Measurements from ENCODE around the gene WDR44.

DNA sequence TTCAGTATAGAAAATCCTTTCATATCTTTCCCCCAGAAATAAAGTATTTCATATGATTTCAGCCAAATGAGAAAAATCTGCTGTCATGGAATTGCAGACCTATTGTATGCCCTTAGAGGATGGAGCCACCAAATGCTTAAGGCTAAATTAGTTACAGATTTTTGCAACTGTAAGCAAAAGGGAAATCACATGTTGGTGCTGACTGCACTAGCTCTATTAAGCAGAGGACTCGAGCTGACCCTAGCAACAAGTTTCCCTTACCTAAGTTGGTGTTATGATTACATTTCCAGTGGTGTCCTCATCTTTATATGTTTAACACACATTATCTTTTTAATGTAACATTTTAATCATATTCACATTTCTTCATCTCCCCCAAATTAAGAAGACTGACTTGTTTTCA, 91.4 kb downstream of the WDR44 start:
- TF ChIP-seq, protein P1, sequence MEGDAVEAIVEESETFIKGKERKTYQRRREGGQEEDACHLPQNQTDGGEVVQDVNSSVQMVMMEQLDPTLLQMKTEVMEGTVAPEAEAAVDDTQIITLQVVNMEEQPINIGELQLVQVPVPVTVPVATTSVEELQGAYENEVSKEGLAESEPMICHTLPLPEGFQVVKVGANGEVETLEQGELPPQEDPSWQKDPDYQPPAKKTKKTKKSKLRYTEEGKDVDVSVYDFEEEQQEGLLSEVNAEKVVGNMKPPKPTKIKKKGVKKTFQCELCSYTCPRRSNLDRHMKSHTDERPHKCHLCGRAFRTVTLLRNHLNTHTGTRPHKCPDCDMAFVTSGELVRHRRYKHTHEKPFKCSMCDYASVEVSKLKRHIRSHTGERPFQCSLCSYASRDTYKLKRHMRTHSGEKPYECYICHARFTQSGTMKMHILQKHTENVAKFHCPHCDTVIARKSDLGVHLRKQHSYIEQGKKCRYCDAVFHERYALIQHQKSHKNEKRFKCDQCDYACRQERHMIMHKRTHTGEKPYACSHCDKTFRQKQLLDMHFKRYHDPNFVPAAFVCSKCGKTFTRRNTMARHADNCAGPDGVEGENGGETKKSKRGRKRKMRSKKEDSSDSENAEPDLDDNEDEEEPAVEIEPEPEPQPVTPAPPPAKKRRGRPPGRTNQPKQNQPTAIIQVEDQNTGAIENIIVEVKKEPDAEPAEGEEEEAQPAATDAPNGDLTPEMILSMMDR (IDR thresholded peaks at IDR 0.05): no peak
- no peak for TF ChIP-seq EZH2 (IDR thresholded peaks at IDR 0.05; ENCODE audit: borderline replicate concordance, insufficient read depth, low read depth, low read length, poor library complexity, severe bottlenecking)
